ENCODE measurements around the gene FCN1. TPM values are rescaled to one million over a fixed set of nuclear protein-coding genes. Genes with fewer than 3 reads are reported as not detected.

FCN1 gene
- total RNA-seq, 1 donor from 2014 or later: not detected

DNA sequence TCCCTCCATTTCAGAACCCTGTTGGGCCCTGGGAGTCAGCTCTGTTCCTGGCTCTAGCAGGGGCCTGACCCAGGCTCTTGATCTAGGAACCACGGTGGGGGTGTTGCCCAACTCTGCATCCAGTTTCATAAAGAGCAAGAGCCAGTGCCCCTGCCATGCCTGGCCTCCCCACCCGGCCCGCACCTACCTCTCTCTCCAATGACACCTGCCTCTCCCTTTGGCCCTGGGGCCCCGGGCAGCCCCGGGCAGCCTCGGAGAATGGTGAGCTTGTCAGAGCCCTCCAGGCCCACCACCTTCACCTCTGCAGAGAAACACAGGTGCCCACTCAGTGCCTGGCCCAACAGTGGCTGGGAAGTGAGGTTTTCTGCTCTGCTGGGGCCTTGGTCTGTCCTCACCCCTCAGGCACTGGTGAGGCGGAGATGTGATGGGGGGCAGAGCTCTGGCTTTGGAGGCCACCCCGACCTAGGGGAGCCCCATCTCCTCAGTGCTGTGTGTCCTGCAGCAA is 1.5 kb downstream of the FCN1 start:
- H2AFZ ChIP-seq (replicated peaks): no peak overlapping the region
- H3K36me3 Mint-ChIP-seq: no peaks in the 10 kb centered on the region
- H3K27me3 Mint-ChIP-seq (ENCODE audit: insufficient read depth, low read depth): peaks cover 5% of the 10 kb centered on the region
- H3K4me3 Mint-ChIP-seq: no peak overlapping the region
- H3K36me3 ChIP-seq: no peaks in the 10 kb centered on the region
- no peaks in the 10 kb centered on the region for H3K4me1 ChIP-seq
- no peak overlapping the region for H3K4me3 ChIP-seq
- H3K27ac Mint-ChIP-seq: no peak overlapping the region
- H3K9me3 Mint-ChIP-seq: peaks cover 15% of the 10 kb centered on the region
- no peaks in the 10 kb centered on the region for H3K27me3 ChIP-seq
- DNase-seq (ENCODE audit: low spot score): no peak
- no peak for TF ChIP-seq EZH2phosphoT487 (IDR thresholded peaks at IDR 0.05)
- TF ChIP-seq, protein P1, sequence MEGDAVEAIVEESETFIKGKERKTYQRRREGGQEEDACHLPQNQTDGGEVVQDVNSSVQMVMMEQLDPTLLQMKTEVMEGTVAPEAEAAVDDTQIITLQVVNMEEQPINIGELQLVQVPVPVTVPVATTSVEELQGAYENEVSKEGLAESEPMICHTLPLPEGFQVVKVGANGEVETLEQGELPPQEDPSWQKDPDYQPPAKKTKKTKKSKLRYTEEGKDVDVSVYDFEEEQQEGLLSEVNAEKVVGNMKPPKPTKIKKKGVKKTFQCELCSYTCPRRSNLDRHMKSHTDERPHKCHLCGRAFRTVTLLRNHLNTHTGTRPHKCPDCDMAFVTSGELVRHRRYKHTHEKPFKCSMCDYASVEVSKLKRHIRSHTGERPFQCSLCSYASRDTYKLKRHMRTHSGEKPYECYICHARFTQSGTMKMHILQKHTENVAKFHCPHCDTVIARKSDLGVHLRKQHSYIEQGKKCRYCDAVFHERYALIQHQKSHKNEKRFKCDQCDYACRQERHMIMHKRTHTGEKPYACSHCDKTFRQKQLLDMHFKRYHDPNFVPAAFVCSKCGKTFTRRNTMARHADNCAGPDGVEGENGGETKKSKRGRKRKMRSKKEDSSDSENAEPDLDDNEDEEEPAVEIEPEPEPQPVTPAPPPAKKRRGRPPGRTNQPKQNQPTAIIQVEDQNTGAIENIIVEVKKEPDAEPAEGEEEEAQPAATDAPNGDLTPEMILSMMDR (IDR thresholded peaks at IDR 0.05): no peak
- TF ChIP-seq EZH2 (IDR thresholded peaks at IDR 0.05): no peak
- H3K9me3 ChIP-seq (ENCODE audit: low read depth): no peaks in the 10 kb centered on the region
- no peak overlapping the region for H3K27ac ChIP-seq
- H3F3A ChIP-seq (ENCODE audit: low read depth): no peaks in the 10 kb centered on the region
- peaks cover 3% of the 10 kb centered on the region for H3K4me1 Mint-ChIP-seq
- H3K79me2 ChIP-seq (ENCODE audit: low read depth): no peaks in the 10 kb centered on the region
- no peaks in the 10 kb centered on the region for H4K20me1 ChIP-seq (ENCODE audit: low read depth)
- no peak overlapping the region for H3K9ac ChIP-seq
- H3K4me2 ChIP-seq: no peak overlapping the region

DNA sequence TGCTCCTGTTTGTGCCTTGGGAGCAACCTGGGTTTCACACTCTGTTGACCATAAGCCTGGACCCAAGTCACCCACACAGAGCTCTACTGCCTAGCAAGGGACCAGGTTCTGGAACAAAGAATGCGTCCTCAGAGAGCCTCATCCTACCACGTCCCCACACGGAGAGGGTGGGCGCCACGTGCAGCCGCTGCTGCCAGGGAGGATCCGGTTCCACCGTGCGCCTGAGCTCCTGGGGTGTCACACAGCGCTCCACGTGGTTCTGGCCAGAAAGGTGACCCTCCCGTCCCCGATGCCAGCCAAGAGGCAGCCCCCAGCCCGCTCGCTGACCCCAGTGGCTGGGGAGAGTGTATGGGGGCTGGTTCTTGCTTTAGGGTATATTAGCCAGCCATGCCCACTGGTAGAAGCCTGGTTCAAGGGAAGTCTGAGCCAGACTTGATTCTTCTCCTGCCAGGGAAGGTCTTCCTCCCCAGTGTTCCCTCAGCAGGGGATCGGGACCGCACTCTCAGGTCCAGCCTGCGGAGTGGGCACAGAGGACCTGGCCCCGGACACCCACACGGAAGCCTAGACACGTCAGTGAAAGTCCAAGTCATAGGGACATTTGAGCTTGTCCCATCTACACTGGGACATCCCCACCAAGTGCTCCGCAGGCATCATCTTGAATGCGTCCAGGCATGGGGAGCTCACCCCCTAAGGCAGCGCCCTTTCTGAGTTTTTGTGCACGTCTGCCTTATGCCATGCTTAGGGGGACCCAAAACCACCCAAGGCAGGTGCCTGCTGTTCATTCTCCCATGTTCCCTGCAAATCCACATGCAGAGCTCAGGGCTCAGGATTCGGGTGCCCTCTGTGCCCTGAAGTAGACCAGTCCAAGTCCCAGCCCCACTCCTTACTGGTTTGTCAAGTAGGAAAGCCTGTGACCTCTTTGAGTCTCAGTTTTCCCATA is 2.4 kb downstream of the FCN1 start:
- Mint-ChIP-seq H3K36me3 (no peaks in the 10 kb centered on the region), H3K27me3 (ENCODE audit: insufficient read depth, low read depth) (peaks cover 10% of the 10 kb centered on the region), H3K27ac (no peak overlapping the region), H3K9me3 (peaks cover 15% of the 10 kb centered on the region), H3K4me1 (peaks cover 3% of the 10 kb centered on the region), H3K4me3 (no peak overlapping the region)
- Histone ChIP-seq H3K27ac (no peak overlapping the region), H3K9me3 (ENCODE audit: low read depth) (no peaks in the 10 kb centered on the region), H3K27me3 (no peaks in the 10 kb centered on the region), H2AFZ (replicated peaks) (no peak overlapping the region), H3K36me3 (no peaks in the 10 kb centered on the region), H3F3A (ENCODE audit: low read depth) (no peaks in the 10 kb centered on the region), H3K4me3 (no peak overlapping the region), H4K20me1 (ENCODE audit: low read depth) (no peaks in the 10 kb centered on the region), H3K4me1 (no peaks in the 10 kb centered on the region), H3K4me2 (no peak overlapping the region), H3K79me2 (ENCODE audit: low read depth) (no peaks in the 10 kb centered on the region), H3K9ac (no peak overlapping the region)
- TF ChIP-seq, protein P1 (IDR thresholded peaks at IDR 0.05): no peak
- DNase-seq (ENCODE audit: low spot score): no peak

DNA sequence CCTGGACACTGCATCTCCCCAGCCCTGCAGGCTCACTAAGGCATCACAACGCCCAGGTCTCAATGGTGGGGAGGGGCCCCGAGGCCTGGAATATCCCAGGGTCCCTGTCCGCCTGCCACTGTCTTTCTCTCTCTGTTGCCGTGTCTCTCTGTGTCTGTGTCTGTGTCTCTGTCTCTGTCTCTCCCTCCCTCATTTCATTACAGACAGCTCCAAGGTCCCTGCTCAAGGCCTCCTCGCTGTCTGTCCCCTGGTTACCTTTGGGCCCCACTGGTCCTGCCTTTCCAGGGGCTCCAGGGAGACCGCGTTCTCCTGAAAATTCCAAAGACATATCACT is 3.2 kb downstream of the FCN1 start:
- Histone ChIP-seq H2AFZ (replicated peaks) (no peak overlapping the region), H3K4me1 (no peaks in the 10 kb centered on the region), H3F3A (ENCODE audit: low read depth) (no peaks in the 10 kb centered on the region), H3K9ac (no peak overlapping the region), H3K27me3 (no peaks in the 10 kb centered on the region), H3K27ac (no peak overlapping the region), H3K79me2 (ENCODE audit: low read depth) (no peaks in the 10 kb centered on the region), H4K20me1 (ENCODE audit: low read depth) (no peaks in the 10 kb centered on the region), H3K9me3 (ENCODE audit: low read depth) (no peaks in the 10 kb centered on the region), H3K4me2 (no peak overlapping the region), H3K4me3 (no peak overlapping the region), H3K36me3 (no peaks in the 10 kb centered on the region)
- H3K27me3 Mint-ChIP-seq (ENCODE audit: insufficient read depth, low read depth): peaks cover 13% of the 10 kb centered on the region
- DNase-seq (ENCODE audit: low spot score): no peak
- H3K9me3 Mint-ChIP-seq: peaks cover 11% of the 10 kb centered on the region
- H3K27ac Mint-ChIP-seq: peak overlapping the region; percentile 85
- TF ChIP-seq EZH2phosphoT487 (IDR thresholded peaks at IDR 0.05) (no peak), EZH2 (IDR thresholded peaks at IDR 0.05) (no peak)
- TF ChIP-seq, protein P1 (IDR thresholded peaks at IDR 0.05): no peak
- H3K36me3 Mint-ChIP-seq: no peaks in the 10 kb centered on the region
- H3K4me1 Mint-ChIP-seq: peaks cover 3% of the 10 kb centered on the region
- H3K4me3 Mint-ChIP-seq: no peak overlapping the region
